Activated naive CD8-positive, alpha-beta T cell treated with anti-CD3 and anti-CD28 coated beads, Interleukin-2, amount 50 U/mL, for 24 hours (primary cell): ENCODE data around the gene CSTPP1.
"Not testable (repeated sequence)": the region's sequence is repeated elsewhere in the genome, so short reads cannot be mapped to it uniquely, and the experiment has no call there.

Experiments used
- ATAC-seq: fragments of 150-1000 bp; cut with Tn5 transposase; one replicate; pipeline ENCODE4 v1.10.0; 2021
- DNase-seq: peaks from one replicate; pipeline ENCODE4 v3.0.0; 2021
- H3K27ac Mint-ChIP-seq: one replicate; pipeline ENCODE4 v1.8.0; 2021; ENCODE audit warnings: mild to moderate bottlenecking, mixed read lengths
- H3K27me3 Mint-ChIP-seq: one replicate; pipeline ENCODE4 v1.8.0; 2021; ENCODE audit warnings: mixed read lengths
- H3K36me3 Mint-ChIP-seq: one replicate; pipeline ENCODE4 v1.8.0; 2021; ENCODE audit warnings: low read depth, mixed read lengths
- H3K4me1 Mint-ChIP-seq: one replicate; pipeline ENCODE4 v1.8.0; 2021; ENCODE audit warnings: mixed read lengths
- H3K4me3 Mint-ChIP-seq: one replicate; pipeline ENCODE4 v1.8.0; 2021; ENCODE audit warnings: mild to moderate bottlenecking, moderate library complexity, mixed read lengths
- H3K9me3 Mint-ChIP-seq: one replicate; pipeline ENCODE4 v1.8.0; 2021; ENCODE audit warnings: mixed read lengths

The CSTPP1 gene

GRCh38 chr11:47204637-47204989 lies 268.1 kb downstream of the CSTPP1 start:
- H3K36me3 Mint-ChIP-seq, result no peaks in the 10 kb centered on the region
- no peaks in the 10 kb centered on the region for H3K4me1 Mint-ChIP-seq
- DNase-seq (no peak), ATAC-seq (no peak)
- H3K9me3 Mint-ChIP-seq, result no peaks in the 10 kb centered on the region
- H3K4me3 Mint-ChIP-seq, result no peak overlapping the region
- H3K27ac Mint-ChIP-seq, result no peak overlapping the region
- no peaks in the 10 kb centered on the region for H3K27me3 Mint-ChIP-seq

- H3K9me3 Mint-ChIP-seq, ATAC-seq, H3K4me1 Mint-ChIP-seq, H3K36me3 Mint-ChIP-seq, H3K4me3 Mint-ChIP-seq, DNase-seq, H3K27me3 Mint-ChIP-seq, H3K27ac Mint-ChIP-seq: not testable (repeated sequence)
These were observed 270.0 kb downstream of the CSTPP1 start for GRCh38 chr11:47206577-47206976.

- Mint-ChIP-seq H3K27ac (no peak overlapping the region), H3K4me3 (no peak overlapping the region), H3K36me3 (no peaks in the 10 kb centered on the region), H3K9me3 (no peaks in the 10 kb centered on the region), H3K4me1 (no peaks in the 10 kb centered on the region), H3K27me3 (no peaks in the 10 kb centered on the region)
- no peak for DNase-seq
- no peak for ATAC-seq
These were observed 270.9 kb downstream of the CSTPP1 start for GRCh38 chr11:47207459-47207858.

- H3K36me3 Mint-ChIP-seq, H3K27me3 Mint-ChIP-seq, DNase-seq, H3K27ac Mint-ChIP-seq, H3K9me3 Mint-ChIP-seq, ATAC-seq, H3K4me3 Mint-ChIP-seq, H3K4me1 Mint-ChIP-seq: not testable (repeated sequence)
These were observed 271.5 kb downstream of the CSTPP1 start for GRCh38 chr11:47208008-47208552.

GRCh38 chr11:47208628-47209027 lies 272.1 kb downstream of the CSTPP1 start:
- no peak for ATAC-seq
- H3K9me3 Mint-ChIP-seq, result no peaks in the 10 kb centered on the region
- no peaks in the 10 kb centered on the region for H3K27me3 Mint-ChIP-seq
- no peak overlapping the region for H3K4me3 Mint-ChIP-seq
- no peaks in the 10 kb centered on the region for H3K36me3 Mint-ChIP-seq
- DNase-seq, result no peak
- H3K27ac Mint-ChIP-seq, result peak overlapping the region; percentile 34
- H3K4me1 Mint-ChIP-seq, result peaks cover 1% of the 10 kb centered on the region
